Measurements from ENCODE around the gene PCDH17.

GRCh38 chr13:57611969-57612368, 19.6 kb upstream of the PCDH17 start:
- TF ChIP-seq, protein P1, sequence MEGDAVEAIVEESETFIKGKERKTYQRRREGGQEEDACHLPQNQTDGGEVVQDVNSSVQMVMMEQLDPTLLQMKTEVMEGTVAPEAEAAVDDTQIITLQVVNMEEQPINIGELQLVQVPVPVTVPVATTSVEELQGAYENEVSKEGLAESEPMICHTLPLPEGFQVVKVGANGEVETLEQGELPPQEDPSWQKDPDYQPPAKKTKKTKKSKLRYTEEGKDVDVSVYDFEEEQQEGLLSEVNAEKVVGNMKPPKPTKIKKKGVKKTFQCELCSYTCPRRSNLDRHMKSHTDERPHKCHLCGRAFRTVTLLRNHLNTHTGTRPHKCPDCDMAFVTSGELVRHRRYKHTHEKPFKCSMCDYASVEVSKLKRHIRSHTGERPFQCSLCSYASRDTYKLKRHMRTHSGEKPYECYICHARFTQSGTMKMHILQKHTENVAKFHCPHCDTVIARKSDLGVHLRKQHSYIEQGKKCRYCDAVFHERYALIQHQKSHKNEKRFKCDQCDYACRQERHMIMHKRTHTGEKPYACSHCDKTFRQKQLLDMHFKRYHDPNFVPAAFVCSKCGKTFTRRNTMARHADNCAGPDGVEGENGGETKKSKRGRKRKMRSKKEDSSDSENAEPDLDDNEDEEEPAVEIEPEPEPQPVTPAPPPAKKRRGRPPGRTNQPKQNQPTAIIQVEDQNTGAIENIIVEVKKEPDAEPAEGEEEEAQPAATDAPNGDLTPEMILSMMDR (optimal IDR thresholded peaks at IDR 0.05 in 1 of 3, IDR thresholded peaks at IDR 0.05 in 1 of 3, conservative IDR thresholded peaks at IDR 0.05 in 1 of 3; ENCODE audit: extremely low read depth in 1 of 3, insufficient read depth in 2 of 3, low read length in 3 of 3), result no peak
- TF ChIP-seq EZH2 (IDR thresholded peaks at IDR 0.05; ENCODE audit: low read length), result no peak

Measured in keratinocyte (primary cell).